Ramos (cell line): ENCODE measurements around the gene GNAT2.

Experiments
- in situ Hi-C: fragments of 300-500 bp; cut with MboI; formaldehyde crosslinking; loops from one replicate; pipeline ENCODE4 v1.14.3; 2022; ENCODE audit warnings: low sequenced_read_pairs; ENCODE audit not compliant: unreplicated experiment

The GNAT2 gene

DNA sequence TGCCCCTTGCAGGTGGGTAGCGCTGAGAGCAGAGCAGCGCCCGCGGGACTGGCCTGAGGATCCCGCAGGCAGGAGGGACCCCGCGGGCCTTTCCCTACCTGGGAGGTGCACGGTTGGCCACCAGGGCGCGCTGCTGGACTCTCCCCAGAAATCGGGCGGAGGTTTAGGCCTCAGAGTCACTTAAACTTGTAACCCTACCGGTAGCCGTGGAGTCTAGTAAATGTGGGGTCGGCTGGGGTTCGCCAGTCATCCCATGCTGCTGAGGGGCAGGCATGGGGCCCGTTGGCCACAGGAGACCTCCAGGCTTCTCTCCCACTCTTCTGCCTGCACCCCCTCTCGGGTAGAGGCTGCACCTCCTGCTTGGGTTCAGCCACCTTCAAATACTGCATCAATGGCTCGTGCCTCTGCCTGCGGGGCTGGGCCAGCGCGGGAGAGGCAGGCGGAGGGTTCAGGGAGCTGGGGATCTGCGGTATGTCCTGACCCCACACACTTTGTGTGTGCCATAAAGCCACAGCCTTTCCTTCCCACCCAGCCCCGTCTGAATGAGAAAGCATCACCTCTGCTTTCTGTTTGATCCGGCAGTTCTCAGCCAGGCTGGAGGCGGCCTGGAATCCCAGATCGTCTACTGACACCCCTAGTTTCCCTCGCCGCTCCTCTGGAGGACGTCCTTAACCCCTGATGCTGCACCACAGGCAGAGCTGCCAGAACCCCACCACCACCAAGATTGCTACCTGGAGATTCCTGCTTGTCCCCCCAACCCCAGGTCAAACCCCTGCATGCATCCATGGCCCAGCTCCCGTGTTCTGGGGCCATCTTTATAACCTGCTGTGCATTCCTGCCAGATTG is 24.2 kb upstream of the GNAT2 start:
- in situ Hi-C loops, result loop anchor here (5.0 kb wide), 2 partner anchors 129 to 344 kb away; no protein-coding TSS in a partner anchor

DNA sequence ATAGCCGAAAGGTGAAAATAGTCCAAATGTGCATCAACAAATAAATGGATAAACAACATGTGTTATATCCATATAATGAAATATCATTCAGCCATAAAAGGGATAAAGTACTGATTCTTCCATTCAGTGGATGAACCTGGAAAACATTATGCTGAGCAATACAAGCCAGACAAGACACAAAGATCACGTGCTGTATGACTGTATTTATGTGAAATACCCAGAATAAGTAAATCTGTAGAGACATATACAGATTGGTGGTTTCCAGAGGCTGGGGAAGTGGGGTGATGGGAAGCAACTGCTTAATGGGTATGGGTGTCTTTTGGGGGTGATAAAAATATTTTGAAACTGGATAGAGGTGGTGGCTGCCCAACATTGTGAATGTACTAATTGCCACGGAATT is 23.2 kb upstream of the GNAT2 start:
- in situ Hi-C loops, result loop anchor here (5.0 kb wide), 2 partner anchors 130 to 345 kb away; no protein-coding TSS in a partner anchor

- in situ Hi-C loops, result loop anchor here (5.0 kb wide), 2 partner anchors 130 to 345 kb away; no protein-coding TSS in a partner anchor
These were observed 22.4 kb upstream of the GNAT2 start for GRCh38 chr1:109641861-109642260.

GRCh38 chr1:109641078-109641740 is 21.8 kb upstream of the GNAT2 start:
- in situ Hi-C loops, result loop anchor here (5.0 kb wide), 2 partner anchors 131 to 346 kb away; no protein-coding TSS in a partner anchor

DNA sequence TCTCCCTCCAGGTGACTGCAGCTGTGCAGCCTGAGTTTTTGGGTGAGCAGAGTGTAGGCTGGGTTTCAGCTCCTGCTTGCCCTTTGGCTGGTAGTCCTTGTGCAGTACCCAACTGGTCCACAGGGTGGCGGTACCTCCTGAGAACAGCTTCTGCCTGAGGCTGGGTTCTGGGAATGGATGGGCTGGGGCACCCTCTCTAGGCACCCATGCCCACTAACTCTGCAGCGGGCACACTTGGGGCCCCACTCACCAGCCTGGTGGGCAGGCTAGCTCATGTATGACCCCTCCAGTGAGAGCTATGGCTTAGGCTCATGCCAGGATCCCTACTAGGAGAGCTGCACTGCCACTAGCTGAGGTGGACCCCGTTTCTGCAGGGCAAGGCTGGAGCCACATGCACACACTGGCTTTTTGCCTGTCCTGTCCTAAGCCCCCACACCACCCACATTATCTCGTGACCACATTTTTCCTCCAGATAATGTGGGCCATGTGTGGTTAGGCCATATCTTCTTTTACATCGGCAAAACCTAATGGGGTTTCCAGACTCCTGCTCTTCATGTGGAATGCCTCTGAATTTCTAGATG is 21.0 kb upstream of the GNAT2 start:
- in situ Hi-C loops, result loop anchor here (5.0 kb wide), 2 partner anchors 132 to 347 kb away; no protein-coding TSS in a partner anchor

DNA sequence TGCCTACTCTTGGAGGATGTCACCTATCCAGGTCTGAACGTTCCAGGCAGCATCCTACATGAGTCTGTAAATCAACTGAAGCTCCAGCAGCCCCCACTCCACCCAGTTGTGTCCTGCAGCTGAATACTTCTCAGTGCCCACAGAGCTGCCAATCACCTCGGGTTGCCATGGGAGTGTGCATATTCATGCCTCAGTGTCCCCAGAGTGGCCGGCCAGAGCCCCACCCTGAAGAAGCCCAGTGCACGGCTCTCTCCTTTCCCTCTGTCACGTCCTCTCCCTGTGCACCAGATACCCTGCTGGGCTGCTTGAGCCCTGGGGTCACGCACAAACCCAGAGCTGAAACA is 20.4 kb upstream of the GNAT2 start:
- in situ Hi-C loops, result loop anchor here (5.0 kb wide), 2 partner anchors 132 to 347 kb away; no protein-coding TSS in a partner anchor

DNA sequence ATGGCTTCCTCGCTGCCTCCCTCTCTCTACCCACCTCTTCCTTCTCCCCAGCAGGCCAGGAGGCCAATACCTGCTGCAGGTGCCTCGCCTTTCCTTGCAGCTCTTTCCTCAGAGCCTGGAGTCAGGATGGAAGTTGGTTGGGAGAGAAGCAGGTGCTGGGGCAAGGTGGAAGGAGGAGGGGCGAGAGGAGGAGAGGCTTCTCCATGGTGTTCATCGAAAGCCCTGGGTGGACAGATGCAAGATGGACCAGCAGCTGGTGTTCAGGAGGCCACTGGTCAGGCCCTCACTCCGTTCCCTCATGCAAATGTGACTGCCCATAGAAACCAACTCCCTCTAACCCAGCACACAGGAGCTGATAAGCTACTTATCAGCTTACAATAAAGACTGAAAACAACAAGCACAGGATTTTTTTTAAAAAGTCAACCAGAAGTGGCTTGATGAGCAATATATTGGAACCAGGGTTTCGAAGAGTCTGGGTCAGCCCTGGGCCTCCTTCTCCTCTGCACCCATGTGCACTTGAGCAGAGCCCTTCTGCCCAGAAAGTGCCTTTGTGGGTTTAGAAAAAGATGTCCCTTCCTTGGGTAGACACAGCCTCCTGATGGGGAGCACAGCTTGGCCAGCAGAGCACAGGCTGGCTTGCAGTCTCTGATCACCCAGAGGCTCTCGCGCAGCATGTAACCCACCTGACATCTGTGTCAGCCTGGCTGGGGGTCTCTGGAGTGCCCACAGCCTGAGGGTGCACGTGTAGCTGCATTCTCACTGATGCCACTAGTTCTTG is 19.8 kb upstream of the GNAT2 start:
- in situ Hi-C loops, result no loop called here

DNA sequence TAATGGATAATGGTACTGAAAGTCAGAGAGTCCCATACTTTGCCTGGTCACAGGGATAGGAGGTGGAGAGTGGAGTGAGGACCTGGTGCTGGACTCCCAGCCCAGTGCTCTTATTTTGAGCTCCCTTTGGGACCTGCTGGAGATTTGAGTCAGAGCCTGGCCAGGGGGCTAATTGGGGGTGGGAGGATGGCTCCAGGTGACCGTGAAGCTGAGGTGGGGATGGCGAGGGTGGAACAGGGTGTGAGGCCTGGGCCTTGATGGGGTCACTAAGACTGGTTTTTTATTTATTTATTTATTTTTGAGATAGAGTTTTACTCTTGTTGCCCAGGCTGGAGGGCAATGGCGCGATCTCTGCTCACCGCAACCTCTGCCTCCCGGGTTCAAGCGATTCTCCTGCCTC is 18.0 kb upstream of the GNAT2 start:
- in situ Hi-C loops, result no loop called here

- in situ Hi-C loops, result no loop called here
These were observed 17.0 kb upstream of the GNAT2 start for GRCh38 chr1:109636201-109636952.

GRCh38 chr1:109635862-109636200 is 16.4 kb upstream of the GNAT2 start:
- in situ Hi-C loops, result no loop called here

- in situ Hi-C loops, result no loop called here
These were observed 15.6 kb upstream of the GNAT2 start for GRCh38 chr1:109634771-109635750.

DNA sequence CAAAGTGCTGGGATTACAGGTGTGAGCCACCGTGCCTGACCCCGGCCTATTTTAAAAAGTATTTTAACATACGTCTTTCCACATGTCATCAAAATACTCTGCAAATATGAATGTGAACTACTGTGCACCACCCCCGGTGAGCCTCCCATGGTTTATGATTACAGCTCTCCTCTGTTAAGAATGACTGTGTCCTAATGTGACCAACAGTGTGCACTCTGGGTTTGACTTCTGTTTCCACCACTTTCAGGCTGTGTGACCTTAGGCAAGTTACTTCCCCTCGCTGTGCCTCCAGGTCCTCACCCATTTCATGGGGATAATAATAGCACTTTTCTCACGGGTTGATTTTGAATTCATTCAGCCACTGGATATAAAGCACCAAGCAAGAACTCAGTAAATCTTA is 14.9 kb upstream of the GNAT2 start:
- in situ Hi-C loops, result no loop called here

DNA sequence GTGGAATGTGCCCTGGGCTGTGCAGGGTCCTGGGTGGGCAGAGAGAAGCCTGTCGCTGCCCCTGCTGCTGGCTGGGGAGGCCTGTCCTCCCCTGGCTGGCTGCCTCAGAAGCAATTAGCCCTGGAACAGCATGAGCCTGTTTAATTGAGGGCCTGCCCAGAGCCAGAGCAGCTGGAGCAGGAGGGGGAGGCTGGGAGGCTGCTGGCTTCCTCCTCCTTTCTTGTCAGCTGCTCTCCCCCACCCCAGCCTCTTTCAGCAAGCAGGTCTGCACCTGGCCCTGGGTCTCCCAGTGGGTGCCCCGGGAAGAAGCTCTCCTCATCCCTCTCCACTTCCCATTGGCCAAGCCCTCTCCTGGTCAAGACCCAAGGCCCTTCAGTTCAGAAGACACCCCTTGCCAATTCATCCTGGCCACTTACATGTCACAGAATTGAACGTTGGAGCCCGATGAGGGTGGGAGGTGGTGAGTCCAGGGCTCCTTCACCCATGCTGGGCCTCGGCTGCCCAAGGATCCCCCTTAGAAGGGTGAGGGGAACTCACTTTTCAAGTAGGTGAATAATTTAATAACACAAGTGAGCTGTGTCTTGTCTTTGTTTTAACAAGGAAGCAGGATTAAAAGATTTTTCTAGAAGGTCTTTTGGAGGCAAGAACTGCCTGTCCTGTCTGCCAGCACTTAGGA is 13.4 kb upstream of the GNAT2 start:
- in situ Hi-C loops, result no loop called here

- in situ Hi-C loops, result no loop called here
These were observed 12.4 kb upstream of the GNAT2 start for GRCh38 chr1:109631513-109632505.

GRCh38 chr1:109630898-109631512 is 11.6 kb upstream of the GNAT2 start:
- in situ Hi-C loops, result no loop called here

DNA sequence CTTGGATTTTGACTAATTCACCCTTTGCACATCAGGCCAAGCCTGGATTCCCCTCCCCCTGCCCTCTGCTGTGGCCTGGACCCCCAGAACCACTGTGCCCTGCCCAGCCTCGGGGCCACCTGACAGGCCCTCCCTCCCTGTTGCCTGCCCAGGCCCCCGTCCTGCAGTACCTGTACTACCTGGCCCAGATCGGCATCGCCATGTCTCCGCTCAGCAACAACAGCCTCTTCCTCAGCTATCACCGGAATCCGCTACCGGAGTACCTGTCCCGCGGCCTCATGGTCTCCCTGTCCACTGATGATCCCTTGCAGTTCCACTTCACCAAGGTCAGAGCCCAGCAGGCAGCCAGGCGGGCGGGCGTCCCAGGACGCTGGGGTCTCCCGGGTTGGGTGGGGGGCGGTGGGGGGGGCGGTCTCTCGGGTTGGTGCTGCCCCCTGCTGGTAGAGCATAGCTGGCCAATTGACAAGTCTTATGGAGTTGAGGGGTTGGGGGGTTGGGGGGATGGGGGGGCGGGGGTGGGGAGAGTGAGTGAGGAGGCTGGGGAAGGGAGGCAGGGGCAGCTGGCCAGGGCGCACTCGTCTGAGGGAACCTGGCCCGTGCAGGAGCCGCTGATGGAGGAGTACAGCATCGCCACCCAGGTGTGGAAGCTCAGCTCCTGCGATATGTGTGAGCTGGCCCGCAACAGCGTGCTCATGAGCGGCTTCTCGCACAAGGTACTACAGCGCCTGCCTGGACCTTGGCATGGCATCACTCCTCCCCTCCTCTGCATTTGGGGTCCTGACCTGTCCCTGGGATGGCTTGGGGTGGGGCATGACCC is 10.9 kb upstream of the GNAT2 start:
- in situ Hi-C loops, result no loop called here
